CD4-positive, alpha-beta T cell treated with Interleukin-4 for 4 hours (primary cell): ENCODE data around the gene HNMT.
"Not testable (repeated sequence)": the region's sequence is repeated elsewhere in the genome, so short reads cannot be mapped to it uniquely, and the experiment has no call there.

ENCODE experiments used
- DNase-seq: peaks from one replicate; pipeline ENCODE4 v3.0.0-alpha.2; 2020

HNMT gene

GRCh38 chr2:137977790-137978189, 13.5 kb downstream of the HNMT start:
- no peak for DNase-seq

- DNase-seq, result no peak
Measured at GRCh38 chr2:137980459-137980858, 16.2 kb downstream of the HNMT start.

GRCh38 chr2:137981112-137981656, 16.9 kb downstream of the HNMT start:
- no peak for DNase-seq

- DNase-seq, result no peak
Measured at GRCh38 chr2:137983581-137983980, 19.3 kb downstream of the HNMT start.

GRCh38 chr2:137986268-137986667, 22.0 kb downstream of the HNMT start:
- no peak for DNase-seq

- no peak for DNase-seq
Measured at GRCh38 chr2:137987011-137987410, 22.7 kb downstream of the HNMT start.

- no peak for DNase-seq
Measured at GRCh38 chr2:137991078-137991477, 26.8 kb downstream of the HNMT start.

GRCh38 chr2:137992039-137992646, 27.9 kb downstream of the HNMT start:
- DNase-seq, result no peak

- DNase-seq, result not testable (repeated sequence)
Measured at GRCh38 chr2:137993715-137994476, 29.6 kb downstream of the HNMT start.

- not testable (repeated sequence) for DNase-seq
Measured at GRCh38 chr2:137995368-137995767, 31.1 kb downstream of the HNMT start.

GRCh38 chr2:137996158-137996557, 31.9 kb downstream of the HNMT start:
- DNase-seq, result not testable (repeated sequence)

- no peak for DNase-seq
Measured at GRCh38 chr2:137997733-137998132, 33.5 kb downstream of the HNMT start.

- DNase-seq, result no peak
Measured at GRCh38 chr2:137998503-137998902, 34.2 kb downstream of the HNMT start.

- DNase-seq, result no peak
Measured at GRCh38 chr2:137999273-137999672, 35.0 kb downstream of the HNMT start.

- DNase-seq, result no peak
Measured at GRCh38 chr2:138000009-138000408, 35.7 kb downstream of the HNMT start.

- no peak for DNase-seq
Measured at GRCh38 chr2:138000796-138001195, 36.5 kb downstream of the HNMT start.

GRCh38 chr2:138003411-138003810, 39.1 kb downstream of the HNMT start:
- no peak for DNase-seq

- no peak for DNase-seq
Measured at GRCh38 chr2:138007431-138007830, 43.2 kb downstream of the HNMT start.

GRCh38 chr2:138009622-138010021, 45.3 kb downstream of the HNMT start:
- no peak for DNase-seq

- no peak for DNase-seq
Measured at GRCh38 chr2:138010890-138011289, 46.6 kb downstream of the HNMT start.

- DNase-seq, result no peak
Measured at GRCh38 chr2:138012082-138012481, 47.8 kb downstream of the HNMT start.

GRCh38 chr2:138012968-138013367, 48.7 kb downstream of the HNMT start:
- no peak for DNase-seq

- no peak for DNase-seq
Measured at GRCh38 chr2:138013639-138014038, 49.4 kb downstream of the HNMT start.

GRCh38 chr2:138015494-138015893, 51.2 kb downstream of the HNMT start:
- DNase-seq, result no peak
